HFFc6 (cell line): ENCODE data around the gene SH3D19. TPM values are rescaled to one million over a fixed set of nuclear protein-coding genes. Genes with fewer than 3 reads are reported as not detected.
"Not testable (repeated sequence)": the region's sequence is repeated elsewhere in the genome, so short reads cannot be mapped to it uniquely, and the experiment has no call there.

Experiments used
- DNase-seq: peaks from one replicate; pipeline ENCODE4 v3.0.0-alpha.2; 2018
- H3K27ac Mint-ChIP-seq: 2 replicates; pipeline ENCODE4 v1.8.0; 2020; ENCODE audit warnings: mild to moderate bottlenecking, mixed read lengths
- H3K27me3 Mint-ChIP-seq: 2 replicates; pipeline ENCODE4 v1.8.0; 2021; ENCODE audit warnings: mild to moderate bottlenecking, moderate library complexity, mixed read lengths; ENCODE audit not compliant: insufficient read depth
- H3K36me3 Mint-ChIP-seq: 2 replicates; pipeline ENCODE4 v1.8.0; 2021; ENCODE audit warnings: low read depth, mixed read lengths
- H3K4me1 Mint-ChIP-seq: 2 replicates; pipeline ENCODE4 v1.8.0; 2020; ENCODE audit warnings: low read depth, mixed read lengths
- H3K4me3 Mint-ChIP-seq: 2 replicates; pipeline ENCODE4 v1.8.0; 2020; ENCODE audit warnings: mild to moderate bottlenecking, moderate library complexity, mixed read lengths
- H3K9me3 Mint-ChIP-seq: 2 replicates; pipeline ENCODE4 v1.8.0; 2020; ENCODE audit warnings: mild to moderate bottlenecking, mixed read lengths
- total RNA-seq, 6 experiments: library from RNA; stranded (reverse); fragmentation: NEBNext Ultra II Directional; extraction: Animal tissue kit (Norgen Biotek cat#: 25700); gene quantifications; 2 replicates in 1 of 6; 3 replicates in 5 of 6; pipeline ENCODE4 v1.2.3, GENCODE V29; 2021
- TF ChIP-seq, protein P1 (sequence below): fragments of 200-600 bp; sonication (generic); IDR thresholded peaks from 2 replicates; pipeline ENCODE4 v1.5.0; 2021; ENCODE audit warnings: antibody characterized with exemption, mild to moderate bottlenecking

Gene SH3D19
- total RNA-seq, 6 experiments from 2014 or later: 40.2 to 52.9 (median 51.0) TPM

DNA sequence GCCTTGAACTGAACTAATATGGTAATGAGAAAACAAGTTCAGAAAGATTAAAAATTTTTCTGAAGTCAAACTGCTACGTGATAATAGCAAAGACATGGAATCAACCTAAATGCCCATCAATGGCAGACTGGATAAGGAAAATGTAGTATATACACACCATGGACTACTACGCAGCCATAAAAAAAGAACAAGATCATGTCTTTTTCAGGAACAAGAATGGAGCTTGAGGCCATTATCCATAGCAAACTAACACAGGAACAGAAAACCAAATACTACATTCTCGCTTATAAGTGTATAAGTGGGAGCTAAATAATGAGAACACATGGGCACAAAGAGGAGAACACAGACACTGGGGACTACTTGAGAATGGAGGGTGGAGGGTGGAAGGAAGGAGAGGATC is 230.3 kb downstream of the SH3D19 start:
- no peak overlapping the region for H3K4me3 Mint-ChIP-seq
- H3K27me3 Mint-ChIP-seq: peaks cover 28% of the 10 kb centered on the region
- DNase-seq: no peak
- TF ChIP-seq, protein P1, sequence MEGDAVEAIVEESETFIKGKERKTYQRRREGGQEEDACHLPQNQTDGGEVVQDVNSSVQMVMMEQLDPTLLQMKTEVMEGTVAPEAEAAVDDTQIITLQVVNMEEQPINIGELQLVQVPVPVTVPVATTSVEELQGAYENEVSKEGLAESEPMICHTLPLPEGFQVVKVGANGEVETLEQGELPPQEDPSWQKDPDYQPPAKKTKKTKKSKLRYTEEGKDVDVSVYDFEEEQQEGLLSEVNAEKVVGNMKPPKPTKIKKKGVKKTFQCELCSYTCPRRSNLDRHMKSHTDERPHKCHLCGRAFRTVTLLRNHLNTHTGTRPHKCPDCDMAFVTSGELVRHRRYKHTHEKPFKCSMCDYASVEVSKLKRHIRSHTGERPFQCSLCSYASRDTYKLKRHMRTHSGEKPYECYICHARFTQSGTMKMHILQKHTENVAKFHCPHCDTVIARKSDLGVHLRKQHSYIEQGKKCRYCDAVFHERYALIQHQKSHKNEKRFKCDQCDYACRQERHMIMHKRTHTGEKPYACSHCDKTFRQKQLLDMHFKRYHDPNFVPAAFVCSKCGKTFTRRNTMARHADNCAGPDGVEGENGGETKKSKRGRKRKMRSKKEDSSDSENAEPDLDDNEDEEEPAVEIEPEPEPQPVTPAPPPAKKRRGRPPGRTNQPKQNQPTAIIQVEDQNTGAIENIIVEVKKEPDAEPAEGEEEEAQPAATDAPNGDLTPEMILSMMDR: no peak
- H3K4me1 Mint-ChIP-seq: peaks cover 7% of the 10 kb centered on the region; the same call in 1 of the 2 replicates
- no peak overlapping the region for H3K27ac Mint-ChIP-seq
- peaks cover 3% of the 10 kb centered on the region; the same call in 1 of the 2 replicates for H3K9me3 Mint-ChIP-seq
- peaks cover 9% of the 10 kb centered on the region for H3K36me3 Mint-ChIP-seq

DNA sequence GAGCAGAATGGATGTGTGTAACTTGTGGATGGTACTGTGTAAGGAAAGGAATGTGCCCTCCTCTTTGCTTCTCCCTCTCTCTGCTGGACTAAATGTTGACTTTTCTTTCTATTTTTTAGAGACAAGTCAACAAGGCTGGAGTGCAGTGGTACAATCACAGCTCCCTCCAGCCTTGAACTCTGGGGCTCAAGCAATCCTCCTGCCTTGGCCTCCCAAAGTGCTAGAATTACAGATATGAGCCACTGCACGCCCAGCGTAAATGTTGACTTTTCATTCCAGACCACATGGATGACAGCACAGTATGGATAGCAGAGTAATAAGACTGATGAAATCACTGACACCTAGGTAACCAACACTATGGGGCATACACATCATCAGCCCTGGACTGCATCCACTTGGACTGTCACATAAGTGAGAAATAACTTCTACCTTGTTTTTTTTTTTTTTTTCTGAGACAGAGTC is 231.1 kb downstream of the SH3D19 start:
- H3K9me3 Mint-ChIP-seq: no peaks in the 10 kb centered on the region
- TF ChIP-seq, protein P1: no peak
- 0 out of 2 replicates have a peak, but pooled peaks cover under 1% of the 10 kb centered on the region for H3K36me3 Mint-ChIP-seq
- no peak for DNase-seq
- no peak overlapping the region for H3K27ac Mint-ChIP-seq
- H3K4me3 Mint-ChIP-seq: no peak overlapping the region
- 0 out of 2 replicates have a peak, but pooled peaks cover 6% of the 10 kb centered on the region for H3K4me1 Mint-ChIP-seq
- H3K27me3 Mint-ChIP-seq: peaks cover 21% of the 10 kb centered on the region

- Mint-ChIP-seq H3K4me1 (no peaks in the 10 kb centered on the region), H3K9me3 (no peaks in the 10 kb centered on the region), H3K27ac (no peak overlapping the region), H3K4me3 (no peak overlapping the region), H3K27me3 (peaks cover 20% of the 10 kb centered on the region), H3K36me3 (no peaks in the 10 kb centered on the region)
- no peak for DNase-seq
- TF ChIP-seq, protein P1: no peak
Measured at GRCh38 chr4:151093203-151093602, 232.2 kb downstream of the SH3D19 start.

DNA sequence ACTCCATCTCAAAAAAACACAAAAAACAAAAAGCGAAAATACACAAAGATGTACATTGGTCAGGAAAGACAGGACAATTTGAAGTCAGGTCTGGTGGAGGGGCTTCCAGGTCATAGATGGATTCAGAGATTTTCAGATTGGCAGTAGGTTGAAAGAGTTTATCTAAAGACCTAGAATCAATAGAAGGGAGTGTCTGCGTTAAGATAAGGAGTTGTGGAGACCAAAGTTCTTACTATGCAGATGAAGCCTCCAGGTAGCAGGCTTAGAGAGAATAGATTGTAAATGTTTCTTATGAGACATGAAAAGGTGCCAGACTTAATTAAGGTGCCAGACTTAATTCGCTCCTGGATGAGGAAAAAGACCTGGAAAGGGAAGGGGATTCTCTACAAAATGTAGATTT is 232.9 kb downstream of the SH3D19 start:
- Mint-ChIP-seq H3K27me3 (peaks cover 25% of the 10 kb centered on the region), H3K4me1 (no peaks in the 10 kb centered on the region), H3K27ac (no peak overlapping the region), H3K9me3 (no peaks in the 10 kb centered on the region), H3K36me3 (no peaks in the 10 kb centered on the region), H3K4me3 (no peak overlapping the region)
- no peak for DNase-seq
- TF ChIP-seq, protein P1: no peak

DNA sequence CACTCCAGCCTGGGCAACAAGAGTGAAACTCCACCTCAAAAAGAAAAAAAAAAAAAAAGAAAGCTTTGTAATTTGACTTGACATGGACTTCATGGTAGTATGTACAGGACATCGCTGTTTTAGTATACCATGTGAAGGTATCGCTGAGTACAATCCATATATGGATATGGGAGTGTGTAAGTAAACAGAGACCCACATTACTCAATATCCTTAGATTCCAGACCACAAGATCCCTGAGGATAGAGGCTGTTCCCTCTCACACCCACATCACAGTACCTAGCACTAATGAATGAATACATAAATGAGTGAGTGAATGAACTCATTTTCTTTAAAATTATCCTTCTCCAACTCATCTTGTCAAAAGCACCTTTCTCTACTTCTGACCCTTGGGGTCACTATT is 234.4 kb downstream of the SH3D19 start:
- TF ChIP-seq, protein P1: no peak
- Mint-ChIP-seq H3K9me3 (no peaks in the 10 kb centered on the region), H3K4me3 (no peak overlapping the region), H3K27ac (no peak overlapping the region), H3K36me3 (no peaks in the 10 kb centered on the region), H3K4me1 (no peaks in the 10 kb centered on the region), H3K27me3 (peaks cover 20% of the 10 kb centered on the region)
- no peak for DNase-seq

GRCh38 chr4:151087467-151087866 is 237.9 kb downstream of the SH3D19 start:
- TF ChIP-seq, protein P1: no peak
- Mint-ChIP-seq H3K36me3 (no peaks in the 10 kb centered on the region), H3K9me3 (no peaks in the 10 kb centered on the region), H3K27ac (no peak overlapping the region), H3K4me3 (no peak overlapping the region), H3K27me3 (peaks cover 14% of the 10 kb centered on the region; the same call in 1 of the 2 replicates), H3K4me1 (no peaks in the 10 kb centered on the region)
- no peak for DNase-seq

DNA sequence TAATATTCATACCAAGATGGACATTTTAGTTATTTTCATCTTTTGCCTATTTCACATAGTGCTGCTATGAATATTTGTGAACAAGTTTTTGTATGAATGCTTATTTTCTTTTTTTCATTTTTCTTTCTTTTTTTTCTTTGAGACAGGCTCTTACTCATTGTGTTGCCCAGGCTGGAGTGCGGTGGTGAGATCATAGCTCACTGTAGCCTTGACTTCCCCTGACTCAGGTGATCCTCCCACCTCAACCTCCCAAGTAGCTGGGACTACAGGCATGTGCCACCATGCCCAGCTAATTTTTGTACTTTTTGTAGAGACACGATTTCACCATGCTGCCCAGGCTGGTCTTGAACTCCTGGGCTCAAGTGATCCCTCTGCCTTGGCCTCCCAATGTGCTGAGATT is 247.4 kb downstream of the SH3D19 start:
- H3K4me1 Mint-ChIP-seq, H3K27me3 Mint-ChIP-seq, H3K4me3 Mint-ChIP-seq: not testable (repeated sequence)

More for the DNA sequence above, 247.4 kb downstream of the SH3D19 start:
- H3K9me3 Mint-ChIP-seq, H3K27ac Mint-ChIP-seq, DNase-seq, H3K36me3 Mint-ChIP-seq: not testable (repeated sequence)
